ENCODE measurements around the gene ERN1. TPM values are rescaled to one million over a fixed set of nuclear protein-coding genes. Genes with fewer than 3 reads are reported as not detected.

The ERN1 gene
- total RNA-seq, 1 donor from 2014 or later = 52.6 TPM

GRCh38 chr17:64102627-64103390 is 27.1 kb downstream of the ERN1 start:
- Histone ChIP-seq H3K36me3 (peaks cover 4% of the 10 kb centered on the region), H3K9me3 (no peaks in the 10 kb centered on the region), H3K4me1 (peaks cover 11% of the 10 kb centered on the region), H3K27ac (no peak overlapping the region), H3K27me3 (no peaks in the 10 kb centered on the region), H3K4me3 (no peak overlapping the region)
- DNase-seq (no peak), ATAC-seq (no peak)
- no peak for TF ChIP-seq CTCF (IDR thresholded peaks at IDR 0.05)
- intact Hi-C loops (cut with DNase I) = no loop called here

GRCh38 chr17:64099543-64099942 is 30.4 kb downstream of the ERN1 start:
- H3K27me3 ChIP-seq = no peaks in the 10 kb centered on the region
- ATAC-seq (no peak), DNase-seq (no peak)
- peaks cover 14% of the 10 kb centered on the region for H3K4me1 ChIP-seq
- intact Hi-C loops (cut with DNase I) = no loop called here
- H3K4me3 ChIP-seq = no peak overlapping the region
- no peak overlapping the region for H3K27ac ChIP-seq
- no peak for TF ChIP-seq CTCF (IDR thresholded peaks at IDR 0.05)
- H3K36me3 ChIP-seq = peaks cover 18% of the 10 kb centered on the region
- no peaks in the 10 kb centered on the region for H3K9me3 ChIP-seq

GRCh38 chr17:64097196-64097936 is 32.6 kb downstream of the ERN1 start:
- TF ChIP-seq CTCF (IDR thresholded peaks at IDR 0.05) = no peak
- H3K9me3 ChIP-seq = no peaks in the 10 kb centered on the region
- H3K36me3 ChIP-seq = peaks cover 18% of the 10 kb centered on the region
- DNase-seq (no peak), ATAC-seq (no peak)
- no peak overlapping the region for H3K27ac ChIP-seq
- no peaks in the 10 kb centered on the region for H3K27me3 ChIP-seq
- intact Hi-C loops (cut with DNase I) = no loop called here
- H3K4me3 ChIP-seq = no peak overlapping the region
- peaks cover 15% of the 10 kb centered on the region for H3K4me1 ChIP-seq

GRCh38 chr17:64096037-64096436 is 33.9 kb downstream of the ERN1 start:
- H3K36me3 ChIP-seq = peaks cover 18% of the 10 kb centered on the region

More at GRCh38 chr17:64096037-64096436, 33.9 kb downstream of the ERN1 start:
- TF ChIP-seq CTCF (IDR thresholded peaks at IDR 0.05) = no peak
- DNase-seq (no peak), ATAC-seq (no peak)
- H3K9me3 ChIP-seq = no peaks in the 10 kb centered on the region
- H3K27ac ChIP-seq = peak overlapping the region; percentile 21
- intact Hi-C loops (cut with DNase I) = no loop called here
- H3K4me1 ChIP-seq = peaks cover 20% of the 10 kb centered on the region
- H3K27me3 ChIP-seq = no peaks in the 10 kb centered on the region
- H3K4me3 ChIP-seq = no peak overlapping the region

All from upper lobe of right lung (tissue), 1 donor.